GM18499 (cell line): ENCODE results near the gene KLHL40.

ENCODE experiments used
- ATAC-seq: cut with Tn5 transposase; IDR thresholded peaks from one replicate; pipeline ENCODE4 v1.9.1; 2021; ENCODE audit warnings: moderate number of reproducible peaks; ENCODE audit not compliant: insufficient read depth, unreplicated experiment

KLHL40 gene

GRCh38 chr3:42700366-42701288, 15.3 kb downstream of the KLHL40 start:
- ATAC-seq, result no peak

GRCh38 chr3:42701371-42702065, 16.2 kb downstream of the KLHL40 start:
- no peak for ATAC-seq

DNA sequence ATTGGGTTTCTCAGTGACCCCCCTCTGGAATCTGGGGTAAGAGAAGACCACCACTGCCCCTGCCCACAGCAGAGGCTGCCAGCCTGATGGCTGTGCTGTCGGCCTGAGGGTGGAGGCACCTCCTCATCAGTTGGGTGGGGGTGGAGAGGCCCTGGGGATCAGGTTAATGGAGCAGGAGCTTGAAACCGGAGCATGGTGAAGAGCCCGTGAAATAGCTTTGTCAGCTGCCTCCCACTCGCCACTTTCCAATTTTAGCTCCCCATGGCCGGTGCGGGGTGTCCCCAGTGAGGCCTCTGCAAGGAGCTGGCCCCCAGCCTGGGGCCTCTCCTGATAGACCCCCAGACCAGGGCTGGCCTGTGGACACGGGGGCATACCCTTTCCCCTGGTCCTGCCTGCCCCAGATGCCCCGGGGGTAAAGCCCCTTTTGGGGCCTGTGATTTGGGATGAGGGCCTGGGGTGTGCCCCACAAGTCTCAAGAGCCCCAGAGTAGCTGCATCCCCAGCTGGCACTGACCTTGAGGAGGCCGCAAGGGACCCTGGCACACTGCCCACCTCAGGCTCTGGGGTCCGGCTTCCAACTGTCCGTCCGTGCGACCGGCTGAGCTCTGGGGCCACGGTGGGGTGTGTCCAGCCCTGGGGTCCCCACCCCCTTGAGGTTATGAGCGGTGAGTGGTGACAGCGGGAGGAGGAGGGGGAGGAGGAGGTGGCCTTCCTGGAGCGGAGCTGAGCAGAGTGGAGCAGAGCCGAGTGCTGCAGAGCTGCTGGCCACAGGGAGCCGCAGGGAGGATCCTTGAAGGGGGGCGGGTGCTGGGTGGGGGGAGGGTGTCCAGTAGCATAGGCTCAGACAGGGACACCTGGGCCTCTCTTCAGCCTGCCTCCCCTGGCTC, 17.0 kb downstream of the KLHL40 start, which contains the start of gene HHATL:
HHATL (minus strand) TSS at position 733 of the 886 bp plus-strand sequence. CDS start 1,972 bp downstream, outside the sequence.
- ATAC-seq, result no peak

DNA sequence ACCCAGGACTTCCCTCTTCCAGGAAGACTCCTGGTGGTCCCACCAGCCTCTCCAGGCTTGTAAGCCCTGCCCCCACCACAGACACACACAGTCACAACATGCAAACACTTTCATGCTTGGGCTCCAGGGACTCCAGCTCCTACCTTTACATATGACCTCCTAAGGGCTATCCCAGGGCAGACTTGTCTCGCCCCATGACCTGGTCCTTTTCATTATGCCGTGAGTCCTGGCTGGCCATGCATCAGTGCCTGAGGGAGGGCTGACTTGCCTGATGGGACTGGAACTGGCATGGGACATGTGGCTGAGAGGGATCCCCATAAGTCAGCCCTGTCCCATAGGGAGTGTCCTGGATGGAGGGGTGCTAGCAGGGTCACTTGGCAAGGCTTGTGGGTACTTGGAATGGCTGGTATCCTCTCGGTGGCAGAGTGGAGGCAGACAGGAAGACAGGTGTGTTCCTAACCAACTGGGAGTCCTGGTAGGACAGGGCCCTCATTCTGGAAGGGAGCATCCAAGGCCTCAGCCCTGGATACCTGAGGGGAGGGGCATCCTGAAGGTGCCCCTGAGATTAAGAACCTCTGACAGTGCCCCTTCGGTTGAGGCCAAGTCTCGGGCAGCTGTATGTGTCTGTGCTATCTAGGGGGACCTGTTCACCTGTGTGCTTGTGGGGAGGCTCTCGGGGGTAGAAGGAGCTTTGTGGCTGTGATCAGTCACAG, 17.8 kb downstream of the KLHL40 start:
- no peak for ATAC-seq

DNA sequence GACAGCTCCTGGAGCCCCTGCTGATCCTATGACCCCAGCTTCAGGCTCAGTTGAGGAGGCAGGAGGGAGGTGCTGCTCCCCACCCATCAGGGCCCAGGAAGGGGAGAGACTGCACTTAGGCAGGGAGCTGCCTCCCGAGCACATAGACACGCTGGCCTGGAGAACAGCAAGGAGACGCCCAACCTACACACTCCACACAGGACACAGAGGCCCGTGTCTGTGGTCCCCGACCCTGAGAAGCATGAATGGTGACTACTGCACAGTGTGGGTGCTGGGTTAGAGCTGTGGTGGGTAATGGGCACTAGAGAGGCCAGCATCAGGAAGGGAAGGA, 18.3 kb downstream of the KLHL40 start:
- ATAC-seq, result no peak

GRCh38 chr3:42704136-42704841, 19.0 kb downstream of the KLHL40 start:
- ATAC-seq, result no peak

- ATAC-seq, result no peak
Measured at GRCh38 chr3:42705058-42705767, 19.9 kb downstream of the KLHL40 start.

- ATAC-seq, result no peak
Measured at GRCh38 chr3:42705962-42706585, 20.7 kb downstream of the KLHL40 start.

DNA sequence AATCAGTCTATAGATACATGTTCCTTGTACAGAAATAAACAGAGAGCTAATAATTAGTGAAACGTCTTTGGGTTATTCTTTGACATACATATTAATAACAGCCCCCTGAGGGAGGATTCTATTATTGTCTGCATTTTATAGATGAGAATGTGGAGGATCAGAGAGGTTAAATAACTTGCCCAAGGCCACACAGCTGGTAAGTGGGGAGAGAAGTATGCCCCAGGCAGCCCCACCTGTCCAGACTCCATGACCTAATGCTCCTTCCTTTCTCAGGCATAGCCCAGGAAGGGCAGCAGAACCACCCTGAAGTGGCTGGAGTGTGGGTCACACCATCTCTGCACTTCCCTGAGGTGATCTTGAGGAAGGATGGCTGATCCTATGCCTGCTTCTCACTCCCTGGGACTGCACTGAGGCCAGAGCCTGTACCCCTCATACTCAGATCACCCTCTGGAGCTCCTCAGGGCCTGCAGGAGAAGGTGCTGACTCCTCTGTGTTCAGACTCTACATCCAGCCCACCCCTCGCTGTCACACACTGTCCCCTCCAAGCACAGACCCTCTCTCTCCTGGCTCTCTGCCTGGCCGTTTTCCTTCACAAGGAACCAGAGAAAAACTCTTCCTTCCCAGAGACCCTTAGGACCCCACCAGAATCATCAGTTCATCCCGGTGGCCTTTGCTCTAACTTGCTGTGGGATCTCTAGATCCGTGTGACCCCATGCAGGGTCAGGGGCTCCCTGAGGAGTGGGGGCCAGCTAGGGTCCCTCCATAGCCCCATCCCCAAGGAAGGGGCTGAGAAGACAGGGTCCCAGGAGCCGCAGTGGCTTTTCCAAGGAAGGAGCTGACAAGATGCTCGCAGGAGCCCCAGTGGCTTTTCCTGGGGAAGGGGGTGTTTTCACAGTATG, 21.6 kb downstream of the KLHL40 start:
- no peak for ATAC-seq

DNA sequence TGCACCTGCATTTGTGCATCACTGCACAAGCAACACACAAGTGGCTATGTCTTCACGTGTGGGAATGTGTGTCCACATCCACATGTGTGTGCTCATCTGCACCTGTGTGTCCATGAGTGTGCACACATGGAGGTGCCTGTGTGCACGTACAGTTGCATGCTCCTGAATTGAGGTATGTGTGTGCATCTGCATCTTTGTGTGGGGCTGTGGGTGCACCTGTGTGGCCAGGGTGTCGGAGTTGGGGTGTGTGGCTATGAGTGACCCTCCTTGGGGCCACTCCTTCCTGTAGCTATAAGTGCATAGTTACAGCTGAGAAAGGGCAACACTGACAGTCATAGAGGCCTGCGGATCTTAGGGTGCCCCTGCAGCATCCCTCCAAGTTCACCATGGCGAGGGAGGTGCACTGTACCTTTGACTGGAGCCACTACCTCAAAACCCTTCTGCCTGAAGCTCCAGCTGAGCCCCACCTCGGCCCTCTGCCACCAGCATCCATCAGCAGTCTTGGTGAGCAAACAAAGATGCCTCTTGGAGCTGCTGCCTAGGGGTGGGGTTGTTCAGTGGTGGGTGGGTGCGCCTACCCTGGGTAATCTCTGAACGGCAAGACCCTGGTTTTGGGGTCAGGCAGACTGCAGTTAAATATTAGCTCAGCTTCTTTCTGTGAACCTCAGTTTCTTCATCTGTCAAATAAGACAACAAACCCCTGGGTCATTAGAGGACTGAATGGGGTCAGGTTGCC, 22.5 kb downstream of the KLHL40 start:
- ATAC-seq, result no peak

DNA sequence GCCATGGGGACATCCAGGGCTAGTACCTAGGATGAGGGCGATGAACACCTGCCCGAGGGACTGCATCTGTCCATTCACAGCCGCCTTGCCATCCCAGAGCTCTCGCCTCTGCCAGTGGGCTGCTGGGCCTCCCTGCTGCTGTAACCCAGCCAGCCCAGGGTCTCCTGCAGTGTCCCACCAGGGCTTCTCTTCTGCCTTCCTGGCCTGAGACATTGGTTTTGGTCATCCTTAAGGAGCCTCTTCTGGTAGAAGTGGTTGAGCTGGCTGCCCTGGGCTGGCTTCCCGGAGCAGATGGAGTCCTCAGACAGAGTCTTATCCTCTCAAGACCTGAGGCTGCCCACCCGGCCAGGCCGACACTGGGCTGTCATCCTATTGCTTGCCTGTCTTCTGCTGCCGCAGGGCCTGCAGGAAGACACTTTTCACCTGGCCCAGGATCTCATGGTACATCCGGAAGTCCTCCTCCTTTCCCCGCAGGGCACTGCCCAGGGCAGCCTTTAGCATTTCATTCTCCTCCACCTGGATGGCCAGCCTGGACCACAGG, 23.3 kb downstream of the KLHL40 start:
- no peak for ATAC-seq

- no peak for ATAC-seq
Measured at GRCh38 chr3:42709621-42710020, 24.3 kb downstream of the KLHL40 start.

GRCh38 chr3:42710323-42711021, 25.1 kb downstream of the KLHL40 start:
- ATAC-seq, result no peak

DNA sequence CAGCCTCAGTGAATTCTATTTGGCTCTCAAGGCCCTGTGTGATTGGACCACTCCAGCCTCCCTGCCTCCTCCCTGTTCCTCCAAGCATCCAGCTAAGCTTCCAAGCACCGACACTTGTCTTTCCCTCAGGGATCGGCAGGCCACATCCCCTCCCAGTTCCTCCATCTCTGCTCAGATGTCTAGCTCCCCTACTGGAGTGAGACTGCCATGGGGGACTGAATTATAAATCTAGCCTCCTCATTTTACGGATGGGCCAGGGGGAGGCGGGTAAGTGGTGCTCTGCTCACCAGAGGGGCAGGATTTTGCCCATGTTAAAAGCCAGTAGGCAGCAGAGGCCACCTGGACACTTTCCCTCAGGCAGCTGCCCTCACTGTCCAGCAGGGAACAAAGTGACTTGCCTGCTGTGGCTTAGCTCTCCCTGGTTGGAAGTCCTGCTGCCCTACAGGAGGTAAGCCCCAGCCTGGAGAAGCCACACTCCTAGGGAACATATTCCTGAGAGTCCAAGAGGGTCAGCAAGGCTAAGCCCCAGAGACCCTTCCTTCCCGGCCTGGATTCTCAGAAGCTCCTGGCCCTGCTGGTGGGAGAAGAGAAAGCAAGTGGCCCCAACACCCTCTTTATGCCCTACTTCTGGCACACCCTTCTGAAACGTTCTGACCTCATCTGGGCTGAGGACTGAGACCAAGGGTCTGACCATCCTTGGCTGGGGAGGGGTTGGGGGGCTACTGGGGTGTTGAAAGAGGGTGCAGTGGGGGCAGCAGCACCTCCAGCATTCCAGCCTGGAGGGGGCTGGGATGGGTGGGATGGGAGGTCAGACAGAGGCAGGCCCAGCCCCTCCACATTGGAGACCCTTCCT, 26.4 kb downstream of the KLHL40 start:
- no peak for ATAC-seq

DNA sequence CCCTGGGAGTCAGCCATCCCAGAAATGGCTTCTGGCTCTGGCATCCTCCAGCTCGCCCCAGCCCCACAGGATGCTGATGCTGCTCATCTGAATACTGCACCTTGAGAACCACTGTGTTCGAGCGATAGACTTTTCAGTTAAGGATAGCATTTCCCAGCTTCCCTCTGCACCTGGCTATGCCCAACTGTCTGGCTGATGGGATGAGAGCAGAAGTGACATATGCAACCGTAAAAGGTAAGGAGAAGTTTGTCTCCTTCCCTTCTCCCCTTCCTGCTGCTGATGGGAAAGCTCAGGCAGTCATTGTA, 27.0 kb downstream of the KLHL40 start:
- no peak for ATAC-seq
